ENCODE results near the gene ITGAL.

DNA sequence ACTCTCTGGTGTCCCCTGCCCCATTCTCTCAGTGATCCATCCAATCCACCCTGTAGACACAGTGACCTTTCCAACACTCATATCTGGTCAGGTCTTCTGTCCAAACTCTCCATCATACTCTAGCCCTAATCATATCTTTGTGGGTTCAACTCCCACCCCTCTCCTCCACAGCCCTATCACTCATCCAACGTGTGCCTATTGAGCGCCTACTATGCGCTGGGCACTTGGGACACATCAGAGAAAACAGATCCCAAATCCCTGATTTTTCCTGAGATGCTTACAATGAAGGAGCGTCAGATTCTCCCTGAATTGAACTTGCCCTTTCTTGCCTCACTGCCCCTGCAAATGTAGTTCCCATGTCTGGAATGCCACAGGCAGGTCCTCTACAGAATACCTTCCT is 44.5 kb upstream of the ITGAL start:
- TF ChIP-seq EP300 (IDR thresholded peaks at IDR 0.05; ENCODE audit: borderline replicate concordance) (no peak), FOXM1 (IDR thresholded peaks at IDR 0.05; ENCODE audit: borderline replicate concordance, low read depth) (no peak), TAF1 (IDR thresholded peaks at IDR 0.05; ENCODE audit: low read depth) (no peak), CEBPB (IDR thresholded peaks at IDR 0.05) (no peak), CREB1 (IDR thresholded peaks at IDR 0.05; ENCODE audit: low read depth) (no peak), EGR1 (IDR thresholded peaks at IDR 0.05) (no peak)
- TF ChIP-seq, protein P1, sequence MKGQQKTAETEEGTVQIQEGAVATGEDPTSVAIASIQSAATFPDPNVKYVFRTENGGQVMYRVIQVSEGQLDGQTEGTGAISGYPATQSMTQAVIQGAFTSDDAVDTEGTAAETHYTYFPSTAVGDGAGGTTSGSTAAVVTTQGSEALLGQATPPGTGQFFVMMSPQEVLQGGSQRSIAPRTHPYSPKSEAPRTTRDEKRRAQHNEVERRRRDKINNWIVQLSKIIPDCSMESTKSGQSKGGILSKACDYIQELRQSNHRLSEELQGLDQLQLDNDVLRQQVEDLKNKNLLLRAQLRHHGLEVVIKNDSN (IDR thresholded peaks at IDR 0.05) = no peak
- TF ChIP-seq, protein P2, sequence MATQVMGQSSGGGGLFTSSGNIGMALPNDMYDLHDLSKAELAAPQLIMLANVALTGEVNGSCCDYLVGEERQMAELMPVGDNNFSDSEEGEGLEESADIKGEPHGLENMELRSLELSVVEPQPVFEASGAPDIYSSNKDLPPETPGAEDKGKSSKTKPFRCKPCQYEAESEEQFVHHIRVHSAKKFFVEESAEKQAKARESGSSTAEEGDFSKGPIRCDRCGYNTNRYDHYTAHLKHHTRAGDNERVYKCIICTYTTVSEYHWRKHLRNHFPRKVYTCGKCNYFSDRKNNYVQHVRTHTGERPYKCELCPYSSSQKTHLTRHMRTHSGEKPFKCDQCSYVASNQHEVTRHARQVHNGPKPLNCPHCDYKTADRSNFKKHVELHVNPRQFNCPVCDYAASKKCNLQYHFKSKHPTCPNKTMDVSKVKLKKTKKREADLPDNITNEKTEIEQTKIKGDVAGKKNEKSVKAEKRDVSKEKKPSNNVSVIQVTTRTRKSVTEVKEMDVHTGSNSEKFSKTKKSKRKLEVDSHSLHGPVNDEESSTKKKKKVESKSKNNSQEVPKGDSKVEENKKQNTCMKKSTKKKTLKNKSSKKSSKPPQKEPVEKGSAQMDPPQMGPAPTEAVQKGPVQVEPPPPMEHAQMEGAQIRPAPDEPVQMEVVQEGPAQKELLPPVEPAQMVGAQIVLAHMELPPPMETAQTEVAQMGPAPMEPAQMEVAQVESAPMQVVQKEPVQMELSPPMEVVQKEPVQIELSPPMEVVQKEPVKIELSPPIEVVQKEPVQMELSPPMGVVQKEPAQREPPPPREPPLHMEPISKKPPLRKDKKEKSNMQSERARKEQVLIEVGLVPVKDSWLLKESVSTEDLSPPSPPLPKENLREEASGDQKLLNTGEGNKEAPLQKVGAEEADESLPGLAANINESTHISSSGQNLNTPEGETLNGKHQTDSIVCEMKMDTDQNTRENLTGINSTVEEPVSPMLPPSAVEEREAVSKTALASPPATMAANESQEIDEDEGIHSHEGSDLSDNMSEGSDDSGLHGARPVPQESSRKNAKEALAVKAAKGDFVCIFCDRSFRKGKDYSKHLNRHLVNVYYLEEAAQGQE (IDR thresholded peaks at IDR 0.05; ENCODE audit: low read depth) = no peak
